Kidney epithelial cell (primary cell): ENCODE measurements around the gene SEMA5B. TPM values are rescaled to one million over a fixed set of nuclear protein-coding genes. Genes with fewer than 3 reads are reported as not detected.

Experiments
- DNase-seq: peaks from one replicate; pipeline ENCODE4 v3.0.0-alpha.2; 2010; ENCODE audit warnings: low read depth
- H3K27me3 ChIP-seq: 2 replicates; pipeline ENCODE4 v1.6.0; 2011; ENCODE audit warnings: low read length; ENCODE audit not compliant: control insufficient read depth, insufficient read depth
- H3K36me3 ChIP-seq: 2 replicates; pipeline ENCODE4 v1.5.1; 2011; ENCODE audit warnings: low read length; ENCODE audit not compliant: control insufficient read depth, insufficient read depth
- H3K4me3 ChIP-seq: 2 replicates; pipeline ENCODE4 v1.5.1; 2011; ENCODE audit warnings: low read depth, mild to moderate bottlenecking, control low read depth, low read length
- CTCF ChIP-seq: IDR thresholded peaks from 2 replicates; pipeline ENCODE4 v1.5.1; 2011; ENCODE audit warnings: mild to moderate bottlenecking, moderate library complexity, low read length, control low read depth, inconsistent platforms; ENCODE audit not compliant: insufficient read depth, poor library complexity, severe bottlenecking
- total RNA-seq: library from RNA; depleted of rRNA; stranded (reverse); fragments of >200 nt; gene quantifications from 2 replicates; pipeline ENCODE4 v1.2.3, GENCODE V29; 2015

SEMA5B gene
- total RNA-seq, 1 donor from 2014 or later: not detected

- peak; percentile 49 for TF ChIP-seq CTCF
- peaks cover 72% of the 10 kb centered on the region for H3K27me3 ChIP-seq
- H3K36me3 ChIP-seq: no peaks in the 10 kb centered on the region
- peak; percentile 18 for DNase-seq
- peak overlapping the region; percentile 27 for H3K4me3 ChIP-seq
Measured at GRCh38 chr3:123028233-123028828, 768 bp upstream of the SEMA5B start.

- peaks cover 83% of the 10 kb centered on the region for H3K27me3 ChIP-seq
- H3K4me3 ChIP-seq: peak overlapping the region; percentile 30
- TF ChIP-seq CTCF: no peak
- H3K36me3 ChIP-seq: no peaks in the 10 kb centered on the region
- DNase-seq: no peak
Measured at GRCh38 chr3:123026565-123027291, 835 bp downstream of the SEMA5B start.

GRCh38 chr3:123025642-123026521 lies 1.7 kb downstream of the SEMA5B start:
- TF ChIP-seq CTCF: no peak
- Histone ChIP-seq H3K27me3 (peaks cover 82% of the 10 kb centered on the region), H3K36me3 (no peaks in the 10 kb centered on the region), H3K4me3 (peak overlapping the region; percentile 30)
- DNase-seq: no peak

- no peak for DNase-seq
- Histone ChIP-seq H3K4me3 (no peak overlapping the region), H3K27me3 (peaks cover 83% of the 10 kb centered on the region), H3K36me3 (no peaks in the 10 kb centered on the region)
- TF ChIP-seq CTCF: no peak
Measured at GRCh38 chr3:123024056-123024455, 3.5 kb downstream of the SEMA5B start.

GRCh38 chr3:123021996-123022510 lies 5.5 kb downstream of the SEMA5B start:
- H3K4me3 ChIP-seq: no peak overlapping the region
- peaks cover 83% of the 10 kb centered on the region for H3K27me3 ChIP-seq
- DNase-seq: no peak
- no peaks in the 10 kb centered on the region for H3K36me3 ChIP-seq
- TF ChIP-seq CTCF: no peak
